Vagina (tissue), 2 donors: ENCODE measurements around the gene RBM15B. TPM values are rescaled to one million over a fixed set of nuclear protein-coding genes. Genes with fewer than 3 reads are reported as not detected.

ENCODE experiments used
- DNase-seq, 2 donors: peaks; one replicate each; pipeline ENCODE4 v3.0.0-alpha.2; 2017; ENCODE audit errors: extremely low spot score in 2 of 2
- H3K27ac ChIP-seq: fragments of 200-600 bp; sonication (generic); one replicate; pipeline ENCODE4 v1.5.1; 2019
- H3K27me3 ChIP-seq: fragments of 200-600 bp; sonication (generic); one replicate; pipeline ENCODE4 v1.5.1; 2019
- H3K36me3 ChIP-seq, 2 donors: fragments of 200-600 bp; sonication (generic); one replicate each; pipeline ENCODE4 v1.5.1; 2017 to 2019
- H3K4me1 ChIP-seq: fragments of 200-600 bp; sonication (generic); one replicate; pipeline ENCODE4 v1.5.1; 2019
- H3K4me3 ChIP-seq, 2 donors: fragments of 200-600 bp; sonication (generic); 1 replicate in 1 of 2; 2 replicates in 1 of 2; pipeline ENCODE4 v1.5.1; 2016 to 2019
- H3K9me3 ChIP-seq: fragments of 200-600 bp; sonication (generic); one replicate; pipeline ENCODE4 v1.5.1; 2019
- CTCF ChIP-seq, 3 experiments: fragments of 450-650 bp in 2 of 3; fragments of 200-600 bp in 1 of 3; sonication (generic) in 1 of 3; IDR thresholded peaks; one replicate each; pipeline ENCODE4 v1.5.1; 2017 to 2019; ENCODE audit warnings: antibody characterized with exemption in 3 of 3, mild to moderate bottlenecking in 2 of 3, moderate library complexity in 2 of 3
- POLR2A ChIP-seq, 2 donors: fragments of 450-650 bp; IDR thresholded peaks; one replicate each; pipeline ENCODE4 v1.6.1; 2017; ENCODE audit warnings: antibody characterized with exemption in 2 of 2, mild to moderate bottlenecking in 2 of 2, moderate library complexity in 2 of 2
- POLR2AphosphoS5 ChIP-seq, 2 donors: sonication (generic); formaldehyde crosslinking; IDR thresholded peaks; one replicate each; pipeline ENCODE4 v1.9.0; 2017; ENCODE audit warnings: antibody characterized with exemption in 2 of 2, mild to moderate bottlenecking in 2 of 2, low read depth in 1 of 2; ENCODE audit not compliant: insufficient read depth in 1 of 2
- intact Hi-C: fragments of 100-400 bp; cut with DNase I; formaldehyde crosslinking; loops from one replicate; pipeline ENCODE4 v1.15.1; 2023
- total RNA-seq: library from RNA; depleted of rRNA; stranded (reverse); fragments of >200 nt; gene quantifications from one replicate; pipeline ENCODE4 v1.2.3, GENCODE V29; 2016

Gene RBM15B
- total RNA-seq, 1 donor from 2014 or later, result 20.6 TPM

DNA sequence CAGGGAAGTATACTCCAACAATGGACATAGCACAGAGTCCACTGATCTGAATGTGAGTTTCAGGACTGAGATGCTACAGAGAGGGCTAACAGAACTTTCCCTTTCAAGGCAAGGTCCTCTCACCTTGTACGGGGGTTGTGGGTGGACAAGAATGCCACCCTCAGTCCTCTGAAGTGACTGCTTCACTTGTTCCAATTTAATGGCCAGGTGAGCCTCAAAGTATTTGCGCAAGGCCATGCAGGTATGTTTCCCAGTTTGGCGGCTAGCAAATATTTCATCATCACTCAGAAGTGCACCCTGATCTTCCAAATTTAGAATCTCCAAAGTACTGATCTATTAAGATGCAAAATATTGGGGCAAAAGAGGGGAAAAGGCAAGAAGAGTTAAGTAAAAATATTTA is 38.1 kb downstream of the RBM15B start:
- no peaks in the 10 kb centered on the region for H3K9me3 ChIP-seq
- no peaks in the 10 kb centered on the region for H3K4me1 ChIP-seq
- intact Hi-C loops, result no loop called here
- H3K27ac ChIP-seq, result no peak overlapping the region
- peaks cover 0 to 36% of the 10 kb centered on the region in 2 donors for H3K36me3 ChIP-seq
- no peak overlapping the region for H3K4me3 ChIP-seq
- TF ChIP-seq POLR2AphosphoS5 (IDR thresholded peaks at IDR 0.05; ENCODE audit: insufficient read depth in 1 of 2, low read depth in 1 of 2) (no peak), CTCF (IDR thresholded peaks at IDR 0.05) (no peak), POLR2A (IDR thresholded peaks at IDR 0.05) (no peak)
- no peaks in the 10 kb centered on the region for H3K27me3 ChIP-seq
- no peak for DNase-seq

GRCh38 chr3:51434110-51434509 is 43.0 kb downstream of the RBM15B start:
- no peak for DNase-seq
- Histone ChIP-seq H3K36me3 (peaks cover 0 to 35% of the 10 kb centered on the region in 2 donors), H3K4me3 (no peak overlapping the region), H3K9me3 (no peaks in the 10 kb centered on the region), H3K4me1 (no peaks in the 10 kb centered on the region), H3K27ac (no peak overlapping the region), H3K27me3 (no peaks in the 10 kb centered on the region)
- TF ChIP-seq POLR2A (IDR thresholded peaks at IDR 0.05) (no peak), CTCF (IDR thresholded peaks at IDR 0.05) (no peak), POLR2AphosphoS5 (IDR thresholded peaks at IDR 0.05; ENCODE audit: insufficient read depth in 1 of 2, low read depth in 1 of 2) (no peak)
- intact Hi-C loops, result loop anchor here (5.0 kb wide), 1 partner anchor 817 kb away; the partner anchor contains the start of gene MAPKAPK3

- Histone ChIP-seq H3K4me3 (no peak overlapping the region), H3K27ac (no peak overlapping the region), H3K4me1 (no peaks in the 10 kb centered on the region), H3K9me3 (no peaks in the 10 kb centered on the region), H3K27me3 (no peaks in the 10 kb centered on the region), H3K36me3 (peaks cover 0 to 34% of the 10 kb centered on the region in 2 donors)
- TF ChIP-seq POLR2AphosphoS5 (IDR thresholded peaks at IDR 0.05; ENCODE audit: insufficient read depth in 1 of 2, low read depth in 1 of 2), result no peak
- TF ChIP-seq POLR2A (IDR thresholded peaks at IDR 0.05), result no peak
- peak in 2 of 3 experiments; percentile 22 to 23 for TF ChIP-seq CTCF (IDR thresholded peaks at IDR 0.05)
- no peak for DNase-seq
- intact Hi-C loops, result loop anchor here (5.0 kb wide), 1 partner anchor 818 kb away; the partner anchor contains the start of gene MAPKAPK3
These were observed 43.8 kb downstream of the RBM15B start for GRCh38 chr3:51434746-51435327.

GRCh38 chr3:51436998-51437639 is 46.0 kb downstream of the RBM15B start:
- Histone ChIP-seq H3K36me3 (peaks cover 0 to 35% of the 10 kb centered on the region in 2 donors), H3K9me3 (no peaks in the 10 kb centered on the region), H3K27ac (no peak overlapping the region), H3K4me1 (no peaks in the 10 kb centered on the region), H3K27me3 (no peaks in the 10 kb centered on the region), H3K4me3 (no peak overlapping the region)
- no peak for DNase-seq
- intact Hi-C loops, result no loop called here
- no peak for TF ChIP-seq POLR2A (IDR thresholded peaks at IDR 0.05)
- TF ChIP-seq CTCF (IDR thresholded peaks at IDR 0.05), result no peak
- no peak for TF ChIP-seq POLR2AphosphoS5 (IDR thresholded peaks at IDR 0.05; ENCODE audit: insufficient read depth in 1 of 2, low read depth in 1 of 2)
